ENCODE measurements around the gene NKIRAS1.

The NKIRAS1 gene

DNA sequence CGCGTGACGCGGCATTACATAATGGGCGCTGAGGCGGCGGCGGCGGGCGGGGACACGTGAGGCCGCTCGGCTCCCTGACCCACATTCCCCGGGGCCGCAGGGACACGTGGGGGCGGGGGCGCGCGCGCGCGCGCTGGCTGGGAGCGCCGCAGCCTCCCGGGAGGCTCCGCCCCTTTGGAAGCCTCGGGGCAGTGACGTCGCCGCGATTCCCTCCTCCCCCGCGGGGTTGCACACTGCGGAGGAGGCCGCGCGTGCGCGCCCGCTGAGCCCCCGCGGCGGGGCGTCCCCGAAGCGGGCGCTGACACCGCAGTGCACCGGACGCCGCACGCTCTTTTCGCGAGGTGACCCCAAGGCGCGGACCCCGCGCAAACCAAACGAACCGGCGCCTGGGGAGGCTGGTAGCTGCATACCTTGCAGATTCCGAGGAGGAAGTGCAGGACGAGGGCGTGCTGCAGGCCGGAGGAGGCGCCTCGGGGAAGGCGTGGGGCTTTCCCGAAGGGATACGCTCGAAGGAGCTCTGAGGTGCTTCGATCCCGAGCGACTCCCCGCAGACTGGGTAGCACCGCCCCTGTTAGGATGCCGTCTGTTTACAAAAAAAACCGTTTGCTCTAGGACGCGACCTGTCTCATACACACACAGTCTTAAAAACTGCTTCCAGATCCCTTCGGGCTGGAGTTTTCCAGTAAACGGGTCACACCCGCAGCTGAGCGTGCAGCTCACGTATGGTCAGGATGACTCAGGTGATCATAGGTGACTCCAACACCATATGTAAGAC, 29.3 kb upstream of the NKIRAS1 start (continued):
- TF ChIP-seq ZNF549 (tag by site-specific recombination; IDR thresholded peaks at IDR 0.05) (no peak), ZNF48 (tag by site-specific recombination; IDR thresholded peaks at IDR 0.05) (no peak), ZNF140 (tag by site-specific recombination; IDR thresholded peaks at IDR 0.05) (no peak), ZBTB21 (tag by site-specific recombination; IDR thresholded peaks at IDR 0.05) (no peak), SETDB1 (IDR thresholded peaks at IDR 0.05; ENCODE audit: insufficient read length, low read length) (no peak), ZBTB20 (tag by site-specific recombination; IDR thresholded peaks at IDR 0.05) (peak; percentile 84), ZNF114 (tag by site-specific recombination; IDR thresholded peaks at IDR 0.05) (no peak), HOXD13 (CRISPR knock-in tag; IDR thresholded peaks at IDR 0.05; ENCODE audit: borderline replicate concordance) (no peak), ZNF16 (tag by site-specific recombination; IDR thresholded peaks at IDR 0.05; ENCODE audit: low read depth) (no peak), ZNF600 (tag by site-specific recombination; IDR thresholded peaks at IDR 0.05) (peak; percentile 95), ZNF394 (tag by site-specific recombination; IDR thresholded peaks at IDR 0.05; ENCODE audit: borderline replicate concordance) (peak; percentile 44; the same call in 1 of the 2 replicates), ZNF654 (tag by site-specific recombination; IDR thresholded peaks at IDR 0.05; ENCODE audit: low read depth) (no peak), ZNF391 (tag by site-specific recombination; IDR thresholded peaks at IDR 0.05; ENCODE audit: borderline replicate concordance, low read depth) (peak; percentile 40; the same call in 1 of the 2 replicates), ZNF112 (tag by site-specific recombination; IDR thresholded peaks at IDR 0.05) (no peak), ZIC2 (tag by site-specific recombination; IDR thresholded peaks at IDR 0.05) (peak; percentile 97), KLF9 (tag by site-specific recombination; IDR thresholded peaks at IDR 0.05; ENCODE audit: low read depth) (peak; percentile 69; the same call in 1 of the 2 replicates), ZNF777 (tag by site-specific recombination; IDR thresholded peaks at IDR 0.05; ENCODE audit: borderline replicate concordance) (no peak), ZNF350 (tag by site-specific recombination; IDR thresholded peaks at IDR 0.05) (no peak), ZNF175 (tag by site-specific recombination; IDR thresholded peaks at IDR 0.05) (no peak), OVOL3 (tag by site-specific recombination; IDR thresholded peaks at IDR 0.05) (no peak), ZNF174 (tag by site-specific recombination; IDR thresholded peaks at IDR 0.05) (no peak), ZFP3 (tag by site-specific recombination; IDR thresholded peaks at IDR 0.05; ENCODE audit: low read depth) (no peak), ZNF184 (tag by site-specific recombination; IDR thresholded peaks at IDR 0.05) (0 out of 2 replicates have a peak, but pooled peaks have one; percentile 33), ZNF169 (tag by site-specific recombination; IDR thresholded peaks at IDR 0.05) (no peak), ZNF211 (tag by site-specific recombination; IDR thresholded peaks at IDR 0.05; ENCODE audit: low read depth) (no peak), ZNF366 (tag by site-specific recombination; conservative IDR thresholded peaks at IDR 0.05) (no peak), OSR2 (tag by site-specific recombination; IDR thresholded peaks at IDR 0.05) (peak; percentile 39; the same call in 1 of the 2 replicates)
- TF ChIP-seq, protein P1, sequence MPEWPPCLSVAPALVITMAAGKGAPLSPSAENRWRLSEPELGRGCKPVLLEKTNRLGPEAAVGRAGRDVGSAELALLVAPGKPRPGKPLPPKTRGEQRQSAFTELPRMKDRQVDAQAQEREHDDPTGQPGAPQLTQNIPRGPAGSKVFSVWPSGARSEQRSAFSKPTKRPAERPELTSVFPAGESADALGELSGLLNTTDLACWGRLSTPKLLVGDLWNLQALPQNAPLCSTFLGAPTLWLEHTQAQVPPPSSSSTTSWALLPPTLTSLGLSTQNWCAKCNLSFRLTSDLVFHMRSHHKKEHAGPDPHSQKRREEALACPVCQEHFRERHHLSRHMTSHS (tag by site-specific recombination; IDR thresholded peaks at IDR 0.05): no peak
- TF ChIP-seq, protein P2, sequence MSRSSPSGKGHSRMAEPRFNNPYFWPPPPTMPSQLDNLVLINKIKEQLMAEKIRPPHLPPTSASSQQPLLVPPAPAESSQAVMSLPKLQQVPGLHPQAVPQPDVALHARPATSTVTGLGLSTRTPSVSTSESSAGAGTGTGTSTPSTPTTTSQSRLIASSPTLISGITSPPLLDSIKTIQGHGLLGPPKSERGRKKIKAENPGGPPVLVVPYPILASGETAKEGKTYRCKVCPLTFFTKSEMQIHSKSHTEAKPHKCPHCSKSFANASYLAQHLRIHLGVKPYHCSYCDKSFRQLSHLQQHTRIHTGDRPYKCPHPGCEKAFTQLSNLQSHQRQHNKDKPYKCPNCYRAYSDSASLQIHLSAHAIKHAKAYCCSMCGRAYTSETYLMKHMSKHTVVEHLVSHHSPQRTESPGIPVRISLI (tag by site-specific recombination; IDR thresholded peaks at IDR 0.05): 0 out of 2 replicates have a peak, but pooled peaks have one; percentile 55
- TF ChIP-seq, protein P3, sequence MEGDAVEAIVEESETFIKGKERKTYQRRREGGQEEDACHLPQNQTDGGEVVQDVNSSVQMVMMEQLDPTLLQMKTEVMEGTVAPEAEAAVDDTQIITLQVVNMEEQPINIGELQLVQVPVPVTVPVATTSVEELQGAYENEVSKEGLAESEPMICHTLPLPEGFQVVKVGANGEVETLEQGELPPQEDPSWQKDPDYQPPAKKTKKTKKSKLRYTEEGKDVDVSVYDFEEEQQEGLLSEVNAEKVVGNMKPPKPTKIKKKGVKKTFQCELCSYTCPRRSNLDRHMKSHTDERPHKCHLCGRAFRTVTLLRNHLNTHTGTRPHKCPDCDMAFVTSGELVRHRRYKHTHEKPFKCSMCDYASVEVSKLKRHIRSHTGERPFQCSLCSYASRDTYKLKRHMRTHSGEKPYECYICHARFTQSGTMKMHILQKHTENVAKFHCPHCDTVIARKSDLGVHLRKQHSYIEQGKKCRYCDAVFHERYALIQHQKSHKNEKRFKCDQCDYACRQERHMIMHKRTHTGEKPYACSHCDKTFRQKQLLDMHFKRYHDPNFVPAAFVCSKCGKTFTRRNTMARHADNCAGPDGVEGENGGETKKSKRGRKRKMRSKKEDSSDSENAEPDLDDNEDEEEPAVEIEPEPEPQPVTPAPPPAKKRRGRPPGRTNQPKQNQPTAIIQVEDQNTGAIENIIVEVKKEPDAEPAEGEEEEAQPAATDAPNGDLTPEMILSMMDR (tag by site-specific recombination; IDR thresholded peaks at IDR 0.05): peak; percentile 63; the same call in 1 of the 2 replicates
- TF ChIP-seq, protein P4, sequence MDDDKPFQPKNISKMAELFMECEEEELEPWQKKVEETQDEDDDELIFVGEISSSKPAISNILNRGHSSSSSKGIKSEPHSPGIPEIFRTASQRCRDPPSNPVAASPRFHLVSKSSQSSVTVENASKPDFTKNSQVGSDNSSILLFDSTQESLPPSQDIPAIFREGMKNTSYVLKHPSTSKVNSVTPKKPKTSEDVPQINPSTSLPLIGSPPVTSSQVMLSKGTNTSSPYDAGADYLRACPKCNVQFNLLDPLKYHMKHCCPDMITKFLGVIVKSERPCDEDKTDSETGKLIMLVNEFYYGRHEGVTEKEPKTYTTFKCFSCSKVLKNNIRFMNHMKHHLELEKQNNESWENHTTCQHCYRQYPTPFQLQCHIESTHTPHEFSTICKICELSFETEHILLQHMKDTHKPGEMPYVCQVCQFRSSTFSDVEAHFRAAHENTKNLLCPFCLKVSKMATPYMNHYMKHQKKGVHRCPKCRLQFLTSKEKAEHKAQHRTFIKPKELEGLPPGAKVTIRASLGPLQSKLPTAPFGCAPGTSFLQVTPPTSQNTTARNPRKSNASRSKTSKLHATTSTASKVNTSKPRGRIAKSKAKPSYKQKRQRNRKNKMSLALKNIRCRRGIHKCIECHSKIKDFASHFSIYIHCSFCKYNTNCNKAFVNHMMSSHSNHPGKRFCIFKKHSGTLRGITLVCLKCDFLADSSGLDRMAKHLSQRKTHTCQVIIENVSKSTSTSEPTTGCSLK (tag by site-specific recombination; IDR thresholded peaks at IDR 0.05): no peak
